ENCODE results near the gene TSPO. TPM values are rescaled to one million over a fixed set of nuclear protein-coding genes. Genes with fewer than 3 reads are reported as not detected.
A peak's percentile ranks its signal among the peaks of the same experiment; 100 is the strongest.

The TSPO gene
- total and polyA plus RNA-seq, 2 of the 8 experiments (the other 6 are each of a cell fraction or from before 2014, with no cell fraction given), result 19.9 to 51.5 TPM

GRCh38 chr22:43203471-43203981 is 52.2 kb downstream of the TSPO start:
- peak overlapping the region; percentile 43 for H2BK120ac ChIP-seq (replicated peaks; ENCODE audit: low read depth, low read length)
- H4K91ac ChIP-seq (replicated peaks; ENCODE audit: insufficient read length, low read length), result peak overlapping the region; percentile 89
- no peak overlapping the region for H2BK20ac ChIP-seq (ENCODE audit: low read length)
- CTCF ChIA-PET (ENCODE audit: partially characterized antibody), result interaction anchor here (0.7 to 6.1 kb wide), 13 partner anchors 8 to 203 kb away, joined by 3 to 42 read pairs (median 4); no protein-coding TSS in a partner anchor
- no peak overlapping the region for H2AK5ac ChIP-seq (ENCODE audit: low read depth, low read length)
- no peaks in the 10 kb centered on the region for H3K36me3 ChIP-seq (ENCODE audit: control insufficient read depth in 2 of 4, insufficient read depth in 4 of 4, low read length in 3 of 4)
- peaks cover 9% of the 10 kb centered on the region; the same call in 1 of the 2 replicates for H3K23me2 ChIP-seq (ENCODE audit: low read depth, low read length)
- no peak overlapping the region for H2BK15ac ChIP-seq (ENCODE audit: low read length)
- H2AFZ ChIP-seq (ENCODE audit: low read length), result peak overlapping the region; percentile 35; the same call in 1 of the 2 replicates
- no peaks in the 10 kb centered on the region for H3K27me3 ChIP-seq (replicated peaks in 1 of 4; ENCODE audit: control insufficient read depth in 3 of 4, extremely low read depth in 1 of 4, insufficient read depth in 3 of 4, low read length in 3 of 4)
- no peak overlapping the region for H3K14ac ChIP-seq (ENCODE audit: insufficient read length)
- DNase-seq (ENCODE audit: low read depth in 1 of 2, low spot score in 2 of 2) (peak; percentile 70 to 82), FAIRE-seq (no peak)
- no peaks in the 10 kb centered on the region for H3K79me1 ChIP-seq (ENCODE audit: low read depth, low read length)
- H3K27ac ChIP-seq (ENCODE audit: low read depth, low read length), result no peak overlapping the region
- H2BK5ac ChIP-seq (ENCODE audit: low read depth, low read length), result no peak overlapping the region
- H3K79me2 ChIP-seq (ENCODE audit: control insufficient read depth in 1 of 2, insufficient read depth in 2 of 2, low read length in 2 of 2), result no peaks in the 10 kb centered on the region
- peaks cover 2 to 11% (median 4%) of the 10 kb centered on the region in 4 experiments; a peak in 6 of 7 replicates for H3K4me1 ChIP-seq (replicated peaks in 1 of 4; ENCODE audit: control insufficient read depth in 3 of 4, insufficient read depth in 4 of 4, low read length in 3 of 4)
- H3K4ac ChIP-seq (replicated peaks; ENCODE audit: insufficient read length, low read depth, low read length), result no peak overlapping the region
- H3K23ac ChIP-seq (ENCODE audit: insufficient read length), result no peak overlapping the region
- H3K9me3 ChIP-seq (ENCODE audit: insufficient read depth in 2 of 2, low read depth in 1 of 2, low read length in 1 of 2), result no peaks in the 10 kb centered on the region
- H3K18ac ChIP-seq (ENCODE audit: extremely low read depth, low read length), result peak overlapping the region; percentile 10; the same call in 1 of the 2 replicates
- WGBS, 2 experiments (ENCODE audit: extremely low coverage in 1 of 2, insufficient coverage in 1 of 2, insufficient read length in 1 of 2, insufficient replicate concordance in 2 of 2, low coverage in 1 of 2, low lambda C conversion rate in 2 of 2, missing lambda C conversion rate in 1 of 2), result 35% methylated on average over 19 of the region's 20 CpGs; no CpG with 5 or more reads in 1 of the 2 experiments
- H4K5ac ChIP-seq (ENCODE audit: insufficient read length, low read depth, low read length), result no peak overlapping the region
- TF ChIP-seq RAD21 (IDR thresholded peaks at IDR 0.05 in 1 of 2, conservative IDR thresholded peaks at IDR 0.05 in 1 of 2; ENCODE audit: low read depth in 2 of 2, low read length in 2 of 2), result peak; percentile 54 to 63
- TF ChIP-seq CTCF (IDR thresholded peaks at IDR 0.05; ENCODE audit: control extremely low read depth in 1 of 3, insufficient read depth in 1 of 3, low read depth in 1 of 3, low read length in 3 of 3), result peak; percentile 64 to 79 (median 77)
- no peak for TF ChIP-seq NANOG (IDR thresholded peaks at IDR 0.05; ENCODE audit: insufficient read depth, low read depth, low read length, poor library complexity, severe bottlenecking)
- TF ChIP-seq SIN3A (conservative IDR thresholded peaks at IDR 0.05 in 1 of 2, IDR thresholded peaks at IDR 0.05 in 1 of 2; ENCODE audit: low read depth in 1 of 2, low read length in 2 of 2), result 0 out of 4 replicates have a peak, but pooled peaks of 1 of the 2 experiments have one; percentile 23
- no peak overlapping the region for H3K56ac ChIP-seq (replicated peaks; ENCODE audit: insufficient read length, low read depth, low read length)
- POLR2A ChIA-PET (ENCODE audit: partially characterized antibody), result interaction anchor here (0.6 kb wide), 1 partner anchor 1455 kb away, joined by 4 read pairs; no protein-coding TSS in a partner anchor
- H3K4me2 ChIP-seq (ENCODE audit: insufficient read depth in 1 of 2, low read depth in 2 of 2, low read length in 2 of 2), result peak overlapping the region; percentile 18 to 51; a peak in 3 of 4 replicates
- no peak overlapping the region; the same call in 1 of the 2 replicates for H4K8ac ChIP-seq (ENCODE audit: extremely low read depth, insufficient read depth, low read length)
- no peak overlapping the region for H3K9ac ChIP-seq (replicated peaks in 1 of 4; ENCODE audit: extremely low read depth in 1 of 4, low read depth in 3 of 4, low read length in 3 of 4)
- H2BK12ac ChIP-seq (ENCODE audit: low read depth, low read length), result no peak overlapping the region
- peak overlapping the region in 1 of 4 experiments; percentile 37; a peak in 1 of 8 replicates for H3K4me3 ChIP-seq (ENCODE audit: extremely low read depth in 1 of 4, insufficient read depth in 2 of 4, low read depth in 3 of 4, low read length in 4 of 4)
- peaks cover 0 to 6% of the 10 kb centered on the region in 2 experiments for H4K20me1 ChIP-seq (replicated peaks in 1 of 2; ENCODE audit: control insufficient read depth in 1 of 2, insufficient read depth in 2 of 2, low read length in 2 of 2)

Data from H1 (cell line).